GM19193 (cell line): ENCODE results near the gene STON2.

Experiments
- POLR2A ChIP-seq: IDR thresholded peaks from 4 replicates; pipeline ENCODE4 v1.6.1; 2011; ENCODE audit not compliant: insufficient read depth, insufficient read length; ENCODE audit errors: extremely low read depth

The STON2 gene

GRCh38 chr14:81313200-81313599 lies 86.9 kb downstream of the STON2 start:
- TF ChIP-seq POLR2A = no peak

GRCh38 chr14:81312289-81312876 lies 87.7 kb downstream of the STON2 start:
- TF ChIP-seq POLR2A = no peak

GRCh38 chr14:81311778-81312177 lies 88.3 kb downstream of the STON2 start:
- no peak for TF ChIP-seq POLR2A

- no peak for TF ChIP-seq POLR2A
Observed at GRCh38 chr14:81311141-81311540, 89.0 kb downstream of the STON2 start.

GRCh38 chr14:81310606-81311005 lies 89.5 kb downstream of the STON2 start:
- no peak for TF ChIP-seq POLR2A

- no peak for TF ChIP-seq POLR2A
Observed at GRCh38 chr14:81309511-81309910, 90.6 kb downstream of the STON2 start.

- TF ChIP-seq POLR2A = no peak
Observed at GRCh38 chr14:81305743-81306142, 94.4 kb downstream of the STON2 start.

GRCh38 chr14:81305065-81305464 lies 95.1 kb downstream of the STON2 start:
- no peak for TF ChIP-seq POLR2A

GRCh38 chr14:81303258-81303935 lies 96.7 kb downstream of the STON2 start:
- TF ChIP-seq POLR2A = no peak

GRCh38 chr14:81302638-81303037 lies 97.5 kb downstream of the STON2 start:
- TF ChIP-seq POLR2A = no peak

- TF ChIP-seq POLR2A = no peak
Observed at GRCh38 chr14:81301813-81302212, 98.3 kb downstream of the STON2 start.

GRCh38 chr14:81301371-81301770 lies 98.8 kb downstream of the STON2 start:
- TF ChIP-seq POLR2A = no peak

GRCh38 chr14:81298911-81299310 lies 101.2 kb downstream of the STON2 start:
- no peak for TF ChIP-seq POLR2A

- no peak for TF ChIP-seq POLR2A
Observed at GRCh38 chr14:81298122-81298521, 102.0 kb downstream of the STON2 start.

GRCh38 chr14:81295958-81296923 lies 103.9 kb downstream of the STON2 start:
- TF ChIP-seq POLR2A = no peak
